NOMO-1 treated with DMSO at 0.1 percent for 48 hours (cell line): Measurements from ENCODE around the gene PLA1A.

ENCODE experiments used
- DNase-seq: peaks from one replicate; lab custom pipeline; 2025; ENCODE audit not compliant: unreplicated experiment; lab: John Stamatoyannopoulos, UW

Gene PLA1A

DNA sequence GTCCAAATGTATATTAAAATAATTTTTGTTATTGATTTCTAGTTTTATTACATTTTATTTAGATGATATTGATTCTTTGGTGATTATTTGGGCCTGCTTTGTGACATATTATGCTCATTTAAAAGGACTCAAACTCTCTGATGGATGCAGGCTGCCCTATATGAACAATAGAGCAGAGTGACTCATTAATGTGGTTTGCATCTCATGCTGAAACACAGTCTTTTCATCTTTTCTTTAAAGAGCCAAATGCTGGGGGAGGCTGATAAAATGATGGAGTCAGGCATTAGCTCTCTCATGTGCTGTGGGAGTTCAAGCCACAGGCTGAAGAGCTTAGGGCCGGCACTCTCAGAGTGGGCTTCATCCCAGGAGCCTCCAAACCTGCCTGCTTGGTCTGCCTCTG is 7.2 kb downstream of the PLA1A start:
- no peak for DNase-seq

GRCh38 chr3:119608405-119609000 is 10.8 kb downstream of the PLA1A start:
- no peak for DNase-seq

DNA sequence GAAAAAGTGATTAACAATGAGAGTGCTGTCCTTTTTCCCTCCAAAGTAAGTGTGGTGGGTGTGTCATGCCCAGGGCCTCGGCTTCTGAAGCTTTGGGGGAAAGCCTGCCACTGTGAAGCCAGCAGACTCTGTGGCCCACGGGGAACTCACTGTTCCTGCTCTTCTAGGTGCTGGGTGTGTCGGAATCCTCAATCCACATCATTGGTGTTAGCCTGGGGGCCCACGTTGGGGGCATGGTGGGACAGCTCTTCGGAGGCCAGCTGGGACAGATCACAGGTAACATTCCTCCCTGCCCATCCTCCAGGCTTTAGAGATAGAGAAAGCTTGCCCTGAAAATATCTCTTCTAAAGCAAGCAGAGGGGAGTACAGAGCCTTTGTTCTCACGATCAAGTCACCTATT is 11.6 kb downstream of the PLA1A start:
- no peak for DNase-seq

DNA sequence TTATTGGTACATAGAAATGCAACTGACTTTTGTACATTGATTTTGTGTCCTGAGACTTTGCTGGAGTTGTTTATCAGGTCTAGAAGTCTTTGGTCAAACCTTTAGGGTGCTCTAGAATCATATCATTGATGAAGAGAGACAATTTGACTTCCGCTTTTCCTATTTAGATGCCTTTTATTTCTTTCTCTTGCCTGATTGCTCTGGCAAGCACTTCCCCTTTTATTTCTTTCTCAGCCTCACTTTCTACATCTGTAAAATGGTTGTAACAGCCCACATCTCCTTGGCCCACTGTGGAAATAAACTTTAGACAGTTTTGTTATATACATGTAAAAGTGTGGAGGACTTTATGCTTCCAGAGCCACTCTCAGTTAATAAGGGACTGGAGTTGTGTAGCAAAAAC is 14.0 kb downstream of the PLA1A start:
- DNase-seq, result peak; percentile 9

DNA sequence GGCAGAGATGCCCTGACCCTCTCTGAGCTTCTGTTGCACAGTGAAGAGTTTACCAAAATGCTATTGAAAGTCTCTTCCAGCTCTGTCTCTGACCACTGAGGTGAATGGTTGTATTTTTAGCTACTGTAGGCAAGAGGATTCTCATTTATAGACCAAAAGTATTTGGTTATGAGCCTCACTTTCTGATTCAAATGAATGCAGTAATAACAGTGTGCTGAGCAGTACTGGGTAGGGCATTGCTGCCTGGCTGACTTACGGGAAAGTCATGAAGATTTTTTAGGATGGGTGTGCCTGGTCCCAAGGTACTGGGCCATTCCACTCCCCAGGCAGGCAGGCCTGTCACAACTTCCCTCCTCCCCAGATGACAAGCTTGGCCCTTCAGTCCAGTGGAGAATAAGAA is 15.5 kb downstream of the PLA1A start:
- no peak for DNase-seq

- DNase-seq, result no peak
Observed at GRCh38 chr3:119613872-119614271, 16.2 kb downstream of the PLA1A start.

DNA sequence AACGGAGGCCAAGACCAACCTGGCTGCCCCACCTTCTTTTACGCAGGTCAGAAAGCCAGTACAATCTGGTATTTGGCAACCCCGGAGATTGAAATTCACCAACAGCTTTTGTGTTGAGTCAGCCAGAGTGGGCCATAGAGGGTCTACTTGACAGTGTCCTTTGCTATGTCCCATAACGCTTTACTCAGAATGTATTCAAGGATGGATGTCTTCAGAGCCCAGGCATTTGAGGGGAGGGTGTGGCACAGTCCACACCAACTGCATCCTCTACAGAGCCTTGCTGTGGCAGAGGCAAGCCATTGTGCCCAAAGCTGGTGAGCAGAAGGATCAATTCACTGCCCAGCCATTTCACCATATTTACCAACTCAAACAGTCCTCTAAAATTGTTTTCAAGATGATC is 18.4 kb downstream of the PLA1A start:
- no peak for DNase-seq

DNA sequence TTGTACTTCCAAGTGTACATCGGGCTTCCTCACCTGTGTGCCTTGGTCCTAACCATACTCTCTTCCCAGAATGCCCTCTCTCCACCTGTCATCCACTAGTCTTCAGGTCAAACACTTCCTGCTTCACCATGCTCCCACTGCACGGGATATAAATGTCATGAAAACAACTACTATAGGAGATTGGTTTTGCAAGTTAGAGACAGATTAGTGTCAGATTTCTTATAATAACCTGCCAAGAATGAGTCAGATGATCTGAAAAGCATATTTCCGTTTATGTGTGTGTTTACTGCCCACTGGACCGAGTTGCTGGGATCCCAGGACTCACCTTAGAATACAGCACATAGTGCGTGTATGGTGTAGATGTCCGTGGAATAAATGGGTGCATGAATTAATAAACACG is 21.4 kb downstream of the PLA1A start:
- no peak for DNase-seq

- DNase-seq, result no peak
Observed at GRCh38 chr3:119620899-119621298, 23.2 kb downstream of the PLA1A start.

DNA sequence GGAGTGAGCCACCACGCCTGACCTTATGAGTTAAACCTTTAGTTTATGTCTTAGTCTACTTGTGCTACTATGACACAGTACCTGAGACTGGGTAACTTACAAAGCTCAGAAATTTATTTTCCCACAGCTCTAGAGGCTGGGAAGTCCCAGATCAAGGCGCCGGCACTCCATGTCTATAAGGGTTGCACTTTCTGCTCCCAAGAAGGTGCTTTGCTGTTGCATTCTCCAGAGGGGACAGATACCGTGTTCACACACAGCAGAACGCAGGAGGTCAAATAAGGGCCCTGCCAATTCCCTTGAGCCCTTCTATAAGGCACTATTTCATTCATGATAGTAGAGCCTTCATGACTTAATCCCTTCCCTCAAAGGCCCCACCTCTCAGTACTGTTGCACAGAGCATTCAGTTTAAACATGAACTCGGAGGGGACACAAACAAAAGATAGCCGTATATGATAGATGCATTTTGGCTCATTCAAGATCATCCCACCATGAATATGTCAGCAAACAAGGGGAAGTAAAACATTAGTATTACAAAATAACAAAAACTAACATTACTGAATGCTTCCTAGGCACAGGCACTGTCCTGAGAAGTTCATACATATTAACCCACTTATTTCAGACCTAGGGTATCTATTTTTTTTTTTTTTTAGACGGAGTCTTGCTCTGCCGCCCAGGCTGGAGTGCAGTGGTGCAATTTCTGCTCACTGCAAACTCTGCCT is 26.5 kb downstream of the PLA1A start:
- no peak for DNase-seq

DNA sequence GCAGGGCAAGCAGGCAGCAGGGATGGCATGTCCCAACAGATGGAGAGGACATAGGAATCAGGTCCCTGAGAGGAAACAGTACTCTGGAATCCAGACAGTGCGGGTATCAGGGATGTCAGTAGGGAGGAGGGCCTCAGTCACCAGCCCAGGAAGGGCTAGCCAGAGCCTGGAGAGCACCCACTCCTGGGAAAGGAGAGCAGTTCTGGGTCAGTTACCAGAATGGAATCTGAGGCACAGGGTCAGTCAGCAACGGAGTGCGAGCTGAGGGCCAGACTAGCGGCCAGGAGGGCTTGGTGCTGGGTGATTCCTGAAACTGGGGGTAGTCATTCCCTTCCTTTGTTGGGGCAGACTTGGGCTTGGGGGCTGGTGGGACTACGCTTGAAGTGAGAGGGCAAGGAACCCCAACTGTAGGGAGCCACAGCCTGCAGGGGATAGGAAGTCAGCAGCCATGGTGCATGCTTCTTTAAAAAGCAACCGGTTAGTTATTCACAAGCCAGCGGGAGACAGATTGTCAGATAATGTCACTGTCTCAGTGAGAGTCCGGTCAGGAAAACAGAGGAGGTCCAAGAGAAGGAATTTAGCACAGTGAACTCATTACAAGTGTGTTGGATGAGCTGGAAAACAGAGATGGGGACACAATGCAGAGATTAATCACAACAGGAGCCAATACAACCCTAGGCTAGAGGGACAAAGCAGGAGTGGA is 27.9 kb downstream of the PLA1A start:
- DNase-seq, result no peak

GRCh38 chr3:119626196-119626595 is 28.5 kb downstream of the PLA1A start:
- no peak for DNase-seq

- no peak for DNase-seq
Observed at GRCh38 chr3:119627461-119627860, 29.8 kb downstream of the PLA1A start.

GRCh38 chr3:119628390-119628789 is 30.7 kb downstream of the PLA1A start:
- peak; percentile 10 for DNase-seq

GRCh38 chr3:119628816-119629445 is 31.2 kb downstream of the PLA1A start:
- no peak for DNase-seq

GRCh38 chr3:119630128-119630879 is 32.6 kb downstream of the PLA1A start:
- DNase-seq, result peak; percentile 39

GRCh38 chr3:119630880-119631329 is 33.2 kb downstream of the PLA1A start:
- DNase-seq, result no peak

- no peak for DNase-seq
Observed at GRCh38 chr3:119631516-119631915, 33.8 kb downstream of the PLA1A start.

DNA sequence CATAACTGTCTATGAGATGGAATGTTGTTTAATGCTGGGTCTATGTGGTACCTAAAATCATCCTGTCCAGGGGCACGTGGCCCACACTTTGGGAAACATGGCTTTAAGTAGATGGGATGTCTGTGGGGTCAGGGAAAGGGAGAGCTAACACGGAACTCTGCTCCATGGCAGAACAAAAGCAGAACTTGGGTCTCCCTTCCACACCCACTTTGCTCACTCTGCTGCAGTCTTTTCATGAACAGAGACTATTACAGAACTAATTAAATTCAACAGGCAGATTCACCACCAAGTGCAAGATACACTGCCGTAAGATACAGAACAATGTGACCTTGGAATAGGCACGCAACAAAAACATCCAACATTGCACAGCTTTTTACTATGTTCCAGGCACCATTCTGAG is 34.5 kb downstream of the PLA1A start:
- DNase-seq, result no peak

DNA sequence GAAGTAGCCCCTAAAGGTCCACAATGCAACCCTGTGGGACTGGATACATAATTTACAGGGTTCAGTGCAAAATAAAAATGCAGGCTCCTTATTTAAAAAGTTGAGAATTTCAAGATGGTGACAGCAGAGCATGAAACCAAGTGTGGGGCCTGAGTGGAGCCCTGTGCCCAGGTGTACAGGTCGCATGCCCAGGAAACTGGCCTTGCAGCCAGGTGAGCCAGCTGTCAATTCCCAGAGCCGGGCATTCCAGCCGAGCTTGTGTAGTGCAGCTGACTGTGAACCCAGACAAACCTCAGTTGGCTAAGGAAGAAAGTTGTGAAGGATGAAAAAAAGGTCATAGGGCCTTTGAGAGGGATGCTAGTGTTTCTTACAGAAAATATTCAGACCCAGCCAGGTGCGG is 35.1 kb downstream of the PLA1A start:
- DNase-seq, result no peak

DNA sequence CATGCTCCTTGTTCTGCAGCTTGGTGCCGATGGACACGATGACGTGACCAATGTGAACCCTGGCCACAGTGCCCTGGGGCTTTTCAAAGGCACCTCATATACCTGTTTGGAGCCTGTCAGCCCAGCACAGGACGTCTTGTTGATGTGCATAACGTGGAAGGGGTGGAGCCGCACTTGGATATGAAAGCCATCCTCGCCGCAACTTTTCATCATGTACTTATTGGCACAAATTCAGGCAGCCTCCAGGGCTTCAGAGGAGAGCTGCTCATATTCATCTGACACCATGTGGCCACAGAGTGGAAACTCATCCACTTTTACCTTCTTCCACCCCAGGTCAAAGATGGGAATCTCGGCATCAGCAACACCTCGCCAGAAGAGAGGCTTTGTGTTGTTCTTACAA is 38.0 kb downstream of the PLA1A start:
- DNase-seq, result no peak
